GM12874 (cell line): ENCODE results near the gene RGS6.

Experiments used
- CTCF ChIP-seq: IDR thresholded peaks from 2 replicates; pipeline ENCODE4 v1.5.1; 2011; ENCODE audit warnings: low read depth, mild to moderate bottlenecking, control low read depth, low read length, moderate library complexity; ENCODE audit not compliant: insufficient read depth

The RGS6 gene

GRCh38 chr14:72567226-72567625 is 635.0 kb downstream of the RGS6 start:
- no peak for TF ChIP-seq CTCF

GRCh38 chr14:72568296-72568992 is 636.2 kb downstream of the RGS6 start:
- TF ChIP-seq CTCF = no peak

GRCh38 chr14:72573725-72574417 is 641.6 kb downstream of the RGS6 start:
- TF ChIP-seq CTCF = no peak

GRCh38 chr14:72574715-72575114 is 642.5 kb downstream of the RGS6 start:
- TF ChIP-seq CTCF = no peak

GRCh38 chr14:72576258-72576657 is 644.0 kb downstream of the RGS6 start:
- TF ChIP-seq CTCF = no peak

GRCh38 chr14:72577521-72577920 is 645.3 kb downstream of the RGS6 start:
- TF ChIP-seq CTCF = no peak

- TF ChIP-seq CTCF = no peak
These were observed 646.3 kb downstream of the RGS6 start for GRCh38 chr14:72578514-72578913.
